SW480 (cell line): Measurements from ENCODE around the gene TLL2.

Experiments used
- DNase-seq: peaks from one replicate; pipeline ENCODE4 v3.0.0-alpha.2; 2016; ENCODE audit warnings: low spot score

TLL2 gene

GRCh38 chr10:96420228-96421009 lies 93.3 kb downstream of the TLL2 start:
- DNase-seq = no peak

GRCh38 chr10:96419351-96419750 lies 94.4 kb downstream of the TLL2 start:
- no peak for DNase-seq

GRCh38 chr10:96418582-96418981 lies 95.1 kb downstream of the TLL2 start:
- no peak for DNase-seq

- peak; percentile 33 for DNase-seq
Observed at GRCh38 chr10:96417441-96417840, 96.3 kb downstream of the TLL2 start.

- DNase-seq = peak; percentile 36
Observed at GRCh38 chr10:96416643-96417042, 97.1 kb downstream of the TLL2 start.

GRCh38 chr10:96415891-96416554 lies 97.7 kb downstream of the TLL2 start:
- no peak for DNase-seq

GRCh38 chr10:96415150-96415890 lies 98.4 kb downstream of the TLL2 start:
- no peak for DNase-seq

- no peak for DNase-seq
Observed at GRCh38 chr10:96414303-96414702, 99.4 kb downstream of the TLL2 start.

GRCh38 chr10:96413151-96413787 lies 100.5 kb downstream of the TLL2 start:
- no peak for DNase-seq

GRCh38 chr10:96411716-96412320 lies 101.9 kb downstream of the TLL2 start:
- no peak for DNase-seq

- no peak for DNase-seq
Observed at GRCh38 chr10:96410296-96410695, 103.4 kb downstream of the TLL2 start.

- DNase-seq = no peak
Observed at GRCh38 chr10:96408201-96408600, 105.5 kb downstream of the TLL2 start.

- DNase-seq = no peak
Observed at GRCh38 chr10:96407560-96408069, 106.1 kb downstream of the TLL2 start.

- no peak for DNase-seq
Observed at GRCh38 chr10:96406091-96406490, 107.6 kb downstream of the TLL2 start.

GRCh38 chr10:96402417-96403305 lies 111.1 kb downstream of the TLL2 start:
- DNase-seq = no peak

- DNase-seq = no peak
Observed at GRCh38 chr10:96401036-96401435, 112.7 kb downstream of the TLL2 start.

GRCh38 chr10:96400465-96400864 lies 113.3 kb downstream of the TLL2 start:
- no peak for DNase-seq

- DNase-seq = no peak
Observed at GRCh38 chr10:96397902-96398301, 115.8 kb downstream of the TLL2 start.

- DNase-seq = peak; percentile 49
Observed at GRCh38 chr10:96395931-96396877, 117.5 kb downstream of the TLL2 start.

- DNase-seq = no peak
Observed at GRCh38 chr10:96390460-96390864, 123.3 kb downstream of the TLL2 start.
